ENCODE results near the gene ZNF839.

DNA sequence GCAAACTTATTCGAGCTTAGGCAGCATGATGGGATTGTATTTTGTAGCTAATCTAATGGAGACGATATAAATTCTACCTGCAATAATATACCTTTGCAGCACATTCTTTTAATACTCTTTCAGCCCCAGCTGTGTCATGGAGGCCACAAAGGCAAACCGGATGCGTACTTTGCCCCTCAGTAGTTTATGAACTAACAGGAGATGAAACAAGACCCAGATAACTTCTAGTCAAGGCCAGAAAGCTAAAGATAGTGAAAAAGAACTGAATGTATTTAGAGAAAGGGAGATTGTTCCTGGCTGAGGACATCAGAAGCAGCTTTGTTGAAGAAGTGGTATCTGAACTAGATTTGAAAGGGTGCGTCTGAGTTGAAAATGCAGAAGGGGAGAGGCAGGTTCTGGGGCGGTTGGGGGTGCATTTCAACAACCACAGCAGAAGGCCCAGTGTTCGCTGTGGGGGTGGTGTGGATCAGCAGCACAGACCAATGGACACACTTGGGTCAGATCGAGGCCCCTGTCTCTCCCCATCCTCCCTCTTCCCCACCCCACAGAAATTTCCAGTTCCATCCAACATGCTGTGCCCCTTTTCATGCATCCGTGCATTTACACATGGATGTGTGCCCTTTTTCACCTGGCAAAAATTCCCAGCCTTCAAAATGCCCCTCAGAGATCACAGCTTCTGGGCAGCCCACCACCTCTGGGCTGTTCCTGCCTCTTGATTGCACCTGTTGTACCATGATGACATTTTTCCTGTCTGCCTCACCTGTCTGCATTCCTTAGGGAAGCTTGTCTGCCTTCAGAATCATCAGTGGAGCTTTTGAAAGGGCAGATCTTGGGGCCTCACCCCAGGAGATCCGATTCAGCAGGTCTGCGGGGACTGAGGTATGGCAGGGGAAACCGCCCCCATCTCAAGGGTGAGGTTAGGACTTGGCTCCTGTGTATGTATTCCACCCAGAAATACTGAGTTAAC, 2.2 kb downstream of the ZNF839 start:
- TF ChIP-seq, protein P1, sequence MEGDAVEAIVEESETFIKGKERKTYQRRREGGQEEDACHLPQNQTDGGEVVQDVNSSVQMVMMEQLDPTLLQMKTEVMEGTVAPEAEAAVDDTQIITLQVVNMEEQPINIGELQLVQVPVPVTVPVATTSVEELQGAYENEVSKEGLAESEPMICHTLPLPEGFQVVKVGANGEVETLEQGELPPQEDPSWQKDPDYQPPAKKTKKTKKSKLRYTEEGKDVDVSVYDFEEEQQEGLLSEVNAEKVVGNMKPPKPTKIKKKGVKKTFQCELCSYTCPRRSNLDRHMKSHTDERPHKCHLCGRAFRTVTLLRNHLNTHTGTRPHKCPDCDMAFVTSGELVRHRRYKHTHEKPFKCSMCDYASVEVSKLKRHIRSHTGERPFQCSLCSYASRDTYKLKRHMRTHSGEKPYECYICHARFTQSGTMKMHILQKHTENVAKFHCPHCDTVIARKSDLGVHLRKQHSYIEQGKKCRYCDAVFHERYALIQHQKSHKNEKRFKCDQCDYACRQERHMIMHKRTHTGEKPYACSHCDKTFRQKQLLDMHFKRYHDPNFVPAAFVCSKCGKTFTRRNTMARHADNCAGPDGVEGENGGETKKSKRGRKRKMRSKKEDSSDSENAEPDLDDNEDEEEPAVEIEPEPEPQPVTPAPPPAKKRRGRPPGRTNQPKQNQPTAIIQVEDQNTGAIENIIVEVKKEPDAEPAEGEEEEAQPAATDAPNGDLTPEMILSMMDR (IDR thresholded peaks at IDR 0.05; ENCODE audit: low read depth, low read length) = no peak
- TF ChIP-seq, protein P2, sequence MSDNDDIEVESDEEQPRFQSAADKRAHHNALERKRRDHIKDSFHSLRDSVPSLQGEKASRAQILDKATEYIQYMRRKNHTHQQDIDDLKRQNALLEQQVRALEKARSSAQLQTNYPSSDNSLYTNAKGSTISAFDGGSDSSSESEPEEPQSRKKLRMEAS (IDR thresholded peaks at IDR 0.05; ENCODE audit: low read depth, low read length) = no peak
- no peak for TF ChIP-seq POLR2A (IDR thresholded peaks at IDR 0.05; ENCODE audit: extremely low read depth, insufficient read length)

Data from NB4 (cell line).